COLO829 (cell line): Measurements from ENCODE around the gene PCDH1.

Source experiments
- DNase-seq: peaks from one replicate; pipeline ENCODE4 v3.0.0; 2012; ENCODE audit warnings: low spot score

The PCDH1 gene

GRCh38 chr5:141853895-141854626 is 24.1 kb downstream of the PCDH1 start:
- DNase-seq, result no peak

- no peak for DNase-seq
These were observed 25.8 kb downstream of the PCDH1 start for GRCh38 chr5:141852448-141852847.

GRCh38 chr5:141851195-141851874 is 26.9 kb downstream of the PCDH1 start:
- DNase-seq, result no peak

- no peak for DNase-seq
These were observed 27.4 kb downstream of the PCDH1 start for GRCh38 chr5:141850786-141851185.

- peak; percentile 65 for DNase-seq
These were observed 27.9 kb downstream of the PCDH1 start for GRCh38 chr5:141850244-141850768.

GRCh38 chr5:141849415-141850243 is 28.6 kb downstream of the PCDH1 start:
- peak; percentile 65 for DNase-seq

- DNase-seq, result no peak
These were observed 29.3 kb downstream of the PCDH1 start for GRCh38 chr5:141848744-141849414.

GRCh38 chr5:141846031-141846430 is 32.2 kb downstream of the PCDH1 start:
- no peak for DNase-seq

GRCh38 chr5:141845371-141845851 is 32.8 kb downstream of the PCDH1 start:
- no peak for DNase-seq

- DNase-seq, result no peak
These were observed 33.7 kb downstream of the PCDH1 start for GRCh38 chr5:141844414-141845097.

- DNase-seq, result no peak
These were observed 34.9 kb downstream of the PCDH1 start for GRCh38 chr5:141843156-141843927.

- no peak for DNase-seq
These were observed 36.6 kb downstream of the PCDH1 start for GRCh38 chr5:141841378-141842180.

- DNase-seq, result no peak
These were observed 37.3 kb downstream of the PCDH1 start for GRCh38 chr5:141840826-141841360.

GRCh38 chr5:141840280-141840812 is 37.9 kb downstream of the PCDH1 start:
- DNase-seq, result no peak

GRCh38 chr5:141839015-141839513 is 39.1 kb downstream of the PCDH1 start:
- DNase-seq, result no peak

- DNase-seq, result no peak
These were observed 39.7 kb downstream of the PCDH1 start for GRCh38 chr5:141838326-141839014.

- DNase-seq, result no peak
These were observed 42.1 kb downstream of the PCDH1 start for GRCh38 chr5:141835928-141836670.
